SK-N-SH treated with all-trans-retinoic acid at 6 μM for 48 hours (cell line): ENCODE measurements around the gene CNN2.

Experiments
- ARNTL ChIP-seq: fragments of 450-650 bp; formaldehyde crosslinking; IDR thresholded peaks from 2 replicates; pipeline ENCODE4 v1.5.0; 2020; ENCODE audit warnings: low read depth, mild to moderate bottlenecking, moderate library complexity, borderline replicate concordance
- ESRRG ChIP-seq: fragments of 250-450 bp; sonication (Bioruptor Pico); IDR thresholded peaks from 2 replicates; pipeline ENCODE4 v1.6.1; 2021; ENCODE audit warnings: mild to moderate bottlenecking
- GLIS3 ChIP-seq: fragments of 250-450 bp; sonication (Bioruptor Pico); IDR thresholded peaks from 2 replicates; pipeline ENCODE4 v1.5.0; 2020; ENCODE audit warnings: mild to moderate bottlenecking, moderate library complexity
- RARB ChIP-seq: fragments of 250-450 bp; sonication (Bioruptor Pico); IDR thresholded peaks from 2 replicates; pipeline ENCODE4 v1.8.0; 2021; ENCODE audit warnings: mild to moderate bottlenecking, moderate library complexity
- SNAI2 ChIP-seq: fragments of 250-450 bp; sonication (Bioruptor Pico); IDR thresholded peaks from 2 replicates; pipeline ENCODE4 v1.5.0; 2020; ENCODE audit warnings: mild to moderate bottlenecking, moderate library complexity
- TCF4 ChIP-seq: fragments of 250-450 bp; sonication (Bioruptor Pico); IDR thresholded peaks from 2 replicates; pipeline ENCODE4 v1.8.0; 2021; ENCODE audit warnings: mild to moderate bottlenecking, moderate library complexity, borderline replicate concordance
- ZC3H10 ChIP-seq: fragments of 250-450 bp; sonication (Bioruptor Pico); IDR thresholded peaks from 2 replicates; pipeline ENCODE4 v1.5.1; 2021; ENCODE audit warnings: mild to moderate bottlenecking, moderate library complexity
- ZFP3 ChIP-seq: fragments of 250-450 bp; sonication (Bioruptor Pico); IDR thresholded peaks from 2 replicates; pipeline ENCODE4 v1.5.0; 2020; ENCODE audit warnings: mild to moderate bottlenecking, moderate library complexity
- ZFP30 ChIP-seq: fragments of 450-650 bp; formaldehyde crosslinking; IDR thresholded peaks from 2 replicates; pipeline ENCODE4 v1.5.0; 2022; ENCODE audit warnings: mild to moderate bottlenecking, moderate library complexity
- ZNF565 ChIP-seq: fragments of 450-650 bp; formaldehyde crosslinking; conservative IDR thresholded peaks from 2 replicates; pipeline ENCODE4 v1.5.0; 2020; ENCODE audit warnings: low read depth, mild to moderate bottlenecking, moderate library complexity
- TF ChIP-seq, protein P1 (sequence below): fragments of 250-450 bp; sonication (Bioruptor Pico); IDR thresholded peaks from 2 replicates; pipeline ENCODE4 v1.5.1; 2021; ENCODE audit warnings: mild to moderate bottlenecking, moderate library complexity
- TF ChIP-seq, protein P2 (sequence below): fragments of 250-450 bp; sonication (Bioruptor Pico); IDR thresholded peaks from 2 replicates; pipeline ENCODE4 v1.8.0; 2021; ENCODE audit warnings: low read depth, mild to moderate bottlenecking, moderate library complexity, borderline replicate concordance
- TF ChIP-seq, protein P3 (sequence below): fragments of 250-450 bp; sonication (Bioruptor Pico); IDR thresholded peaks from 2 replicates; pipeline ENCODE4 v1.5.1; 2020; ENCODE audit warnings: low read depth, mild to moderate bottlenecking, moderate library complexity
- TF ChIP-seq, protein P4 (sequence below): fragments of 250-450 bp; sonication (Bioruptor Pico); IDR thresholded peaks from 2 replicates; pipeline ENCODE4 v1.8.0; 2020; ENCODE audit warnings: mild to moderate bottlenecking, moderate library complexity, borderline replicate concordance

DNA sequence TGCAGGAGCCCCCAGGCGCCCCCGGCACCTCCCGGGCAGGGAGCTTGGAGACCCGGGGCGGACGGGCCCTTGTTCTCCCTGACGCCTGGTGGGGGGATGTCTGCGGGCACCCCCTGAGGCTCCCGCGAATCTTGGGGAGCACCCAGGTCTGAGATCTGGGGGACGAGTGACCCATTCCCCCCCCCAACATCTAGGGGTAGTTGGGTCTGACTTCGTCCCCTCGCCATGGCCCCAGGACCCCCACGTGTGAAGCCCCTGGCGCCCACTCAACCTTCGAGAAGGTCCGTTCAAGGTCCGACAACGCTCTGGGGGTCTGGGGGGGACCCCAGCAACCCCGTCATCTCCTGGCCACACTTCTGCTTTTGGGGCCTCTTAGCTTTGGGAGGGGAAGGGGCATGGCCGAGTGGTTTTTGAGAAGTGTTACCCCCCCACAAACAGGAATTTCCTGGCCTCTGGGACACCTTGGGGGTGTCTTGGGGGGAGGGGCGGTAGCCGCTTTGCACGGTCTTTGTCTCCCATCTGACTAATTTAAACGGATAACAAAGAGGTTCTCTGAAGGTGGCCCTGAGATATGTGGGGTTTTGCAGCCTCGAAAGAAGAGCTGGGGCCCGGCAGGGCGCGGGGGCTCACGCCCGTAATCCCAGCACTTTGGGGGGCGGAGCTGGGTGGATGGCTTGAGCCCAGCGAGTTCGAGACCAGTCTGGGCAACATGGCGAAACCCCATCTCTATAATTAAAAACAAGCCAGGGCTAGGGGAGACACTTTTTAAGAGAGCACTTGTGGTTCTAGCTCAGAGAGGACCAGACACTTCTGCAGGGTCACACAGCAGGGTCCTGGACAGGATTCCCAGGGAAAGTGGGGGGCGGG lies 608 bp downstream of the CNN2 start:
- TF ChIP-seq ARNTL (CRISPR knock-in tag), result no peak
- TF ChIP-seq ZFP3 (CRISPR knock-in tag), result peak; percentile 75; the same call in 1 of the 2 replicates
- TF ChIP-seq ZNF565 (CRISPR knock-in tag), result no peak
- TF ChIP-seq, protein P1, sequence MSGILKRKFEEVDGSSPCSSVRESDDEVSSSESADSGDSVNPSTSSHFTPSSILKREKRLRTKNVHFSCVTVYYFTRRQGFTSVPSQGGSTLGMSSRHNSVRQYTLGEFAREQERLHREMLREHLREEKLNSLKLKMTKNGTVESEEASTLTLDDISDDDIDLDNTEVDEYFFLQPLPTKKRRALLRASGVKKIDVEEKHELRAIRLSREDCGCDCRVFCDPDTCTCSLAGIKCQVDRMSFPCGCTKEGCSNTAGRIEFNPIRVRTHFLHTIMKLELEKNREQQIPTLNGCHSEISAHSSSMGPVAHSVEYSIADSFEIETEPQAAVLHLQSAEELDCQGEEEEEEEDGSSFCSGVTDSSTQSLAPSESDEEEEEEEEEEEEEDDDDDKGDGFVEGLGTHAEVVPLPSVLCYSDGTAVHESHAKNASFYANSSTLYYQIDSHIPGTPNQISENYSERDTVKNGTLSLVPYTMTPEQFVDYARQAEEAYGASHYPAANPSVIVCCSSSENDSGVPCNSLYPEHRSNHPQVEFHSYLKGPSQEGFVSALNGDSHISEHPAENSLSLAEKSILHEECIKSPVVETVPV (CRISPR knock-in tag), result no peak
- TF ChIP-seq, protein P2, sequence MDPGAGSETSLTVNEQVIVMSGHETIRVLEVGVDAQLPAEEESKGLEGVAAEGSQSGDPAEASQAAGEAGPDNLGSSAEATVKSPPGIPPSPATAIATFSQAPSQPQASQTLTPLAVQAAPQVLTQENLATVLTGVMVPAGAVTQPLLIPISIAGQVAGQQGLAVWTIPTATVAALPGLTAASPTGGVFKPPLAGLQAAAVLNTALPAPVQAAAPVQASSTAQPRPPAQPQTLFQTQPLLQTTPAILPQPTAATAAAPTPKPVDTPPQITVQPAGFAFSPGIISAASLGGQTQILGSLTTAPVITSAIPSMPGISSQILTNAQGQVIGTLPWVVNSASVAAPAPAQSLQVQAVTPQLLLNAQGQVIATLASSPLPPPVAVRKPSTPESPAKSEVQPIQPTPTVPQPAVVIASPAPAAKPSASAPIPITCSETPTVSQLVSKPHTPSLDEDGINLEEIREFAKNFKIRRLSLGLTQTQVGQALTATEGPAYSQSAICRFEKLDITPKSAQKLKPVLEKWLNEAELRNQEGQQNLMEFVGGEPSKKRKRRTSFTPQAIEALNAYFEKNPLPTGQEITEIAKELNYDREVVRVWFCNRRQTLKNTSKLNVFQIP, result no peak
- TF ChIP-seq ZFP30 (CRISPR knock-in tag), result no peak
- TF ChIP-seq, protein P3, sequence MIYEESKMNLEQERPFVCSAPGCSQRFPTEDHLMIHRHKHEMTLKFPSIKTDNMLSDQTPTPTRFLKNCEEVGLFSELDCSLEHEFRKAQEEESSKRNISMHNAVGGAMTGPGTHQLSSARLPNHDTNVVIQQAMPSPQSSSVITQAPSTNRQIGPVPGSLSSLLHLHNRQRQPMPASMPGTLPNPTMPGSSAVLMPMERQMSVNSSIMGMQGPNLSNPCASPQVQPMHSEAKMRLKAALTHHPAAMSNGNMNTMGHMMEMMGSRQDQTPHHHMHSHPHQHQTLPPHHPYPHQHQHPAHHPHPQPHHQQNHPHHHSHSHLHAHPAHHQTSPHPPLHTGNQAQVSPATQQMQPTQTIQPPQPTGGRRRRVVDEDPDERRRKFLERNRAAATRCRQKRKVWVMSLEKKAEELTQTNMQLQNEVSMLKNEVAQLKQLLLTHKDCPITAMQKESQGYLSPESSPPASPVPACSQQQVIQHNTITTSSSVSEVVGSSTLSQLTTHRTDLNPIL (CRISPR knock-in tag), result no peak
- no peak for TF ChIP-seq SNAI2 (CRISPR knock-in tag)
- TF ChIP-seq RARB, result no peak
- TF ChIP-seq, protein P4, sequence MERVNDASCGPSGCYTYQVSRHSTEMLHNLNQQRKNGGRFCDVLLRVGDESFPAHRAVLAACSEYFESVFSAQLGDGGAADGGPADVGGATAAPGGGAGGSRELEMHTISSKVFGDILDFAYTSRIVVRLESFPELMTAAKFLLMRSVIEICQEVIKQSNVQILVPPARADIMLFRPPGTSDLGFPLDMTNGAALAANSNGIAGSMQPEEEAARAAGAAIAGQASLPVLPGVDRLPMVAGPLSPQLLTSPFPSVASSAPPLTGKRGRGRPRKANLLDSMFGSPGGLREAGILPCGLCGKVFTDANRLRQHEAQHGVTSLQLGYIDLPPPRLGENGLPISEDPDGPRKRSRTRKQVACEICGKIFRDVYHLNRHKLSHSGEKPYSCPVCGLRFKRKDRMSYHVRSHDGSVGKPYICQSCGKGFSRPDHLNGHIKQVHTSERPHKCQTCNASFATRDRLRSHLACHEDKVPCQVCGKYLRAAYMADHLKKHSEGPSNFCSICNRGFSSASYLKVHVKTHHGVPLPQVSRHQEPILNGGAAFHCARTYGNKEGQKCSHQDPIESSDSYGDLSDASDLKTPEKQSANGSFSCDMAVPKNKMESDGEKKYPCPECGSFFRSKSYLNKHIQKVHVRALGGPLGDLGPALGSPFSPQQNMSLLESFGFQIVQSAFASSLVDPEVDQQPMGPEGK (CRISPR knock-in tag), result no peak
- no peak for TF ChIP-seq GLIS3 (CRISPR knock-in tag)
- no peak for TF ChIP-seq TCF4
- no peak for TF ChIP-seq ESRRG
- no peak for TF ChIP-seq ZC3H10 (CRISPR knock-in tag)
